ENCODE measurements around the gene GPC4.

DNA sequence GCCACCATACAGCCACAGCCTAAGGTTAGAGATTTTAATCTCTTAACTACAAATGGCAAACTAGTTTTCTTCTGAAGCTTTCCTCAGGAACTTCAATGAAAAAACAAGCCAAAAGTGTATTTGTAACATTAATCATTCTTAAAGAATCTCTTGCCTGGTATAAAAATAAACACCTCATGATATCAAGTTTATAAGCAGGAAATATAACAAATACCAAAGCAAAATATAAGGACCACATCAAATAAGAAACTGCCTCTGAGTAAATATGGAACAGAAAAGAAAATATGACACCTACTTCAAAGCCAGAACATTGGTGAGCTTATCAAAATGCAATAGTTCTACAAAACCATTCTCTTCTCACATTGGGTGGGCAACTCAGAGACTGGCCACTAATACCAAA, 89.9 kb downstream of the GPC4 start:
- no peak for TF ChIP-seq EZH2 (IDR thresholded peaks at IDR 0.05; ENCODE audit: borderline replicate concordance, low read depth, low read length, severe bottlenecking)
- no peak for TF ChIP-seq CTCF (IDR thresholded peaks at IDR 0.05; ENCODE audit: extremely low read depth in 1 of 2, insufficient read depth in 1 of 2, low read depth in 1 of 2, low read length in 2 of 2)
- TF ChIP-seq POLR2A (IDR thresholded peaks at IDR 0.05; ENCODE audit: low read depth, low read length), result no peak
- TF ChIP-seq MYC (IDR thresholded peaks at IDR 0.05; ENCODE audit: low read depth, low read length), result no peak
- TF ChIP-seq POLR2AphosphoS5 (IDR thresholded peaks at IDR 0.05; ENCODE audit: insufficient read depth, low read depth, low read length), result no peak
- no peak for TF ChIP-seq MAX (IDR thresholded peaks at IDR 0.05; ENCODE audit: insufficient read depth, insufficient read length)
- TF ChIP-seq JUN (IDR thresholded peaks at IDR 0.05; ENCODE audit: borderline replicate concordance, insufficient read depth, insufficient read length, low read depth), result no peak

Measured in endothelial cell of umbilical vein (primary cell).